ES-I3 (cell line): ENCODE data around the gene PLXNA4.

Experiments
- H3K36me3 ChIP-seq: 2 replicates; pipeline ENCODE4 v1.6.1; 2013; ENCODE audit warnings: mild to moderate bottlenecking, low read length, control low read depth, moderate library complexity; ENCODE audit not compliant: insufficient read depth
- H3K4me1 ChIP-seq: 2 replicates; pipeline ENCODE4 v1.6.1; 2013; ENCODE audit warnings: mild to moderate bottlenecking, control low read depth, low read length; ENCODE audit not compliant: insufficient read depth
- H3K9ac ChIP-seq: 2 replicates; pipeline ENCODE4 v1.6.1; 2013; ENCODE audit warnings: low read depth, mild to moderate bottlenecking, low read length, moderate library complexity
- H3K9me3 ChIP-seq: 2 replicates; pipeline ENCODE4 v1.6.1; 2013; ENCODE audit warnings: mild to moderate bottlenecking, low read length, moderate library complexity; ENCODE audit not compliant: control insufficient read depth, insufficient read depth

Gene PLXNA4

DNA sequence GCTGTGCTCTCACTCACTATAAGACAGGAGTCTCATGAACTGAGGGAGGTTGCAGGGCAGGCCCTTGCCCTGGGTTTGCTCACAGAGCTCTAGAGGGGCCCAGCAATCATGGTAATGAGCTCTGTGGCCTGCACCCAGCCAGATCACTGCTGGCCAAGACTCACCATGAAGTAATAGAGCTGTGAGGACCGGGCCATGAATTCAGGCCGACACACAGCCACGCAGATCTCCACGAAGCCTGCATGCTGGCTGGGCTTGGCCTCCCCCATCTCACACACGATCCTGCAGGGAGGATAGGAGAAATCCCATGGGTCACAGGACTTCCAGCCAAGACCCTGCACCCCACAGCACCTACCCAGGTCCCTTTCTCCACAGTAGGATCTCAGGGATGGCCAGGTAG lies 382.4 kb downstream of the PLXNA4 start:
- Histone ChIP-seq H3K36me3 (no peaks in the 10 kb centered on the region), H3K9ac (no peak overlapping the region), H3K9me3 (no peaks in the 10 kb centered on the region), H3K4me1 (peaks cover 7% of the 10 kb centered on the region)

DNA sequence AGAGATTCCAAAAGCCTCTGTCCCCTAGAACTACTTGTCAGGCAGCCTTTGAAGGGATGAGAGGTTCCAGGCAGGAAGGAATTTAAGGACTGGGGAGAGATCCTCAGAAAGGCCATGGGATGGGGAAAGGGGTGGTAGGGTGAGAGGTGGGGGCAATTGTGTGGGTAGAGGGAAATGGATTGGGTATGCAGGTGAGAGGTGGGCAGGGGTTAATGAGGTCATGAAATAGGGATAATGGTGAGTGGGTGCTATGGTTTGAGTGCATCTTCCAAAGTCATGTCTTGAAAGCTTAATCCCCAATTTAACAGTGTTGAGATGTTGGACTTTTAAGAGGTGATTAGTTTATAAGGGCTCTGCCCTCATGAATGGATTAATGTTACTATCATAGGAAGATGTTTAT lies 383.5 kb downstream of the PLXNA4 start:
- H3K4me1 ChIP-seq = peaks cover 15% of the 10 kb centered on the region
- no peaks in the 10 kb centered on the region for H3K36me3 ChIP-seq
- H3K9ac ChIP-seq = no peak overlapping the region
- no peaks in the 10 kb centered on the region for H3K9me3 ChIP-seq

DNA sequence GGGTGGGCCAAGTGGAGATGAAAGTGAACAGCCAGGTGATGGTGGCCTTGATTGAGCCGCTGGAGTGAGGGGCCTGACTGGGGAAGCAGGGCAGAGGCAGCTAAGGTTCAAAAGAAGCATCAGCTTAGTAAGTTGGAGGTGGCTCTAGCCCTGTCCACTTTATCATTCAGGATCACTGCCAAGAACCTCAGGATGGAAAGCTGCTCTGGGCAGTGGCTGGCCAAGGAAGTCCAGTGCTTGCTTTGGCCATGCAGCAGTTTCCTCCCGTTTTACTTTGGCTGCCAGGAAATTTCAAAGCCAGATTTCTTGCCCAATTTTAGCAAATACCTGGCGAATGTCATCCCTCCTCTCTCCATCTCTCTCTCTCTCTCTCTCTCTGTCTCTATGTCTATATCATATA lies 384.9 kb downstream of the PLXNA4 start:
- H3K9ac ChIP-seq = no peak overlapping the region
- no peaks in the 10 kb centered on the region for H3K36me3 ChIP-seq
- H3K4me1 ChIP-seq = peaks cover 19% of the 10 kb centered on the region
- H3K9me3 ChIP-seq = peaks cover 6% of the 10 kb centered on the region; the same call in 1 of the 2 replicates

DNA sequence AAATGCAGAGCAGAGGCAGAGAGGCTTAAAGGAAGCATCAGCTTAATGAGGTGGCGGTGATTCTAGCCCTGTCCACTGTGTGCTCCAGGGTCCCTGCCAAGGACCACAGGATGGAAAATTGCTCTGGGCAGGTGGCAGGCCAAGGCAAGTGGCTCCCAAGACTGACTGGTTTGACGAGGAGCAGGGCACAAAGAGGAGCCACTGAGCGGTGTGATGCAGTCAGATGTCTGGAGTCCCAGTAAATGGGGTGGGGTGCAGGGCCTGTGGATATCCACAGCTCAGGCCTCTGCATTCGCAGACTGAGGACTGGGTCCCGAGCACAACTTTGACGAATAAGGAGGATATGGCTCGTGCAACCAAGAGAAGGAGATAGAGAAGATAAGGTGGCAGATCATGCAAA lies 385.6 kb downstream of the PLXNA4 start:
- Histone ChIP-seq H3K9ac (no peak overlapping the region), H3K4me1 (peaks cover 19% of the 10 kb centered on the region), H3K9me3 (peaks cover 6% of the 10 kb centered on the region; the same call in 1 of the 2 replicates), H3K36me3 (no peaks in the 10 kb centered on the region)

DNA sequence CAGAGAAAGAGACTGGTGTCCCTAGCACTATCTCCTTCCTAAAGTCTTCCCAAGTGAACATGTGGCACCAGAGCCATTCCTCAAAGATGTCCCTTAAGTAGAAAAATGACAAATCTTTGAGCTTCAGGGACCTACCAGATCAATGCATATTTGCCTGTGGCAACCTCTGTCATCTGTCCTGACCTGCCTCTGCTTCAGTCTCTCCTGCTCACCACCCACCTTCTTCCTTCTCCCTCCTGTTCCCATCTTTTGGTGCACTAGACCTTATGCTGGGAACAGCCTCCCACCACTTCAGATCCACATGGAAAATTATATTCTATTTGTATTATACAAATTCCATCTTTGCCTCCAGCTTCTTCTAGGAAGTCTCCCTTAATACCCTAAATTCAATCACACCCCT lies 386.4 kb downstream of the PLXNA4 start:
- H3K4me1 ChIP-seq = peaks cover 19% of the 10 kb centered on the region
- no peak overlapping the region for H3K9ac ChIP-seq
- H3K9me3 ChIP-seq = peaks cover 6% of the 10 kb centered on the region; the same call in 1 of the 2 replicates
- no peaks in the 10 kb centered on the region for H3K36me3 ChIP-seq

DNA sequence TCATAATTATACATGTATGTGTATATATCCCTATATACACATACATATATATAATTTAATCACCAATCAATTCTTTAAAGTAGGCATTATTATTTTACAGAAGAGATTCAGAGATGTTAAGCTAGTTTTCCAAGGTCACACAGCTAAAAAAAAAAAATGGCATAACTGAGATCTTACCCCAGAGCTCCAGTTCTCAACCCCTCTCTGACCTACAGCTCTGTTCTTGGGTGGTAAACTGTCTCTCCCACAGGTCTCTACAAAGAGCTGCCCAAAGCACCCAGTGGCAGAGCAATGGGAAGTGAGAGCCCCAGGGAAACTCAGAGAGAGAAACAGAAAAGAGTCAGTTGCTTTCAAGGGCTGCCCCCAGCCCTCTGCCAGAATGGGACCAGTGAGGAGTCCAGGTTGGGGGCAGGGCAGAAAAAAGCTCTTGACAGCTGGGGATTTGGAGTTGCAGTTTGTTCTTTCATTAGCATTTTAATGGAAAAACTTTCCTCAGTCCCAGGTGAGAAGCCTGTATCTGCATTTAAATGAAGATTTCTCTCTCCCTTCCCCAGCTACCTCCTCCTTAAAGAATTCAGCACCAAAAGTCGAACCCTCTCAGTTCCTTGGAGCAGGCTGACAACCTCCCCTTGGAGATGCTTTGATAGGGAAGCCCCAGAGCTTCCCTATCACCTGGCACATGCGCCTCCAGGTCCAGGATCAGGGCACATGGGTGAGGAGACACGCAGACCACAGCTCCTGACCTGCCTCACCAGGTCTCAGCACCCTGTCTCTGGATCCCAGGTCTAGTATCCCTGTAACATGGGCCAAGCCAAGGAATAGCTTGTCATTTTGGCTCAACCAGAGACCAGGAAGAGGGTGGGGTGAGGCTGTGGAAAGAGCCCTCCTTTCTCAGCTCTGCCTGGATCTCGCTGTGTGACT lies 388.1 kb downstream of the PLXNA4 start:
- Histone ChIP-seq H3K9me3 (peaks cover 6% of the 10 kb centered on the region; the same call in 1 of the 2 replicates), H3K4me1 (peaks cover 31% of the 10 kb centered on the region), H3K36me3 (no peaks in the 10 kb centered on the region), H3K9ac (no peak overlapping the region; the same call in 1 of the 2 replicates)

DNA sequence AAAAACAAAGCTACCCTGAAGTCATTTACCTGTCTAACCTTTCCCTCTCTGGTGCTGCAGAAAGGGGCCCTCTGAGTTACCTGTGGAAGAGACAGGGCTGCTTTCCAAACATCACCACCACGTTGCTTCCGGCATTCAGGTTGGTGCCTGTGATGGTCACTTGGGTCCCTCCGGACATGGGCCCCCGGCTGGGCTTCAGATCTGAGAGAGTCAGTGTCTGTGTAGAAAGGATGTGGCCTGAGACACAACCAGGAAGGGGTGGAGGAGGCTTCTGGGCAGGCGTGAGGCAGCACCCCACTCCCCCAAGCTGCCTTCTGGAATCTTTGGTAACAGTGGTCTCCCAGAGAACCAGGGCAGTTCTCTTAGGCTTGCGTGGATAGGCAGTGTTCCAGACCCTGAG lies 388.9 kb downstream of the PLXNA4 start:
- Histone ChIP-seq H3K4me1 (peaks cover 31% of the 10 kb centered on the region), H3K9me3 (peaks cover 6% of the 10 kb centered on the region; the same call in 1 of the 2 replicates), H3K36me3 (no peaks in the 10 kb centered on the region), H3K9ac (no peak overlapping the region)

DNA sequence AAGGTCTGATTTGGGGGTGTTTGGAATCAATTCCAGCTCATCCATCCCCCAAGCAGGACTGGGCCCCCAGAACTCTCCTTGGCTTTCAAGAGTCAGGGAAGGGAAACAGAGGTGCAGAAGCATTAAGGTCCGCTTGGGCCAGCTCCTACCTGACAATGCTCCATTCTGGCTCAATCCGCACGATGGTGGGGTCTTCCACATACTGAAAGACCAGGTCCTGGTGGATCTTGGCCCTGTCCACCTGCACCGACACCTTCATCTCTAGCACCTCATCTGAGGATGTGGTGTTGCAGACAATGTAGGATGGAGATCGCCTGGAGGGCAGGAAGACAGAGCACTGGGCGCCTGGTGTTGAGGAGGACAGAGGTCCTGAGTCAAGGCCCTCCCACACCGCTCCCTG lies 391.1 kb downstream of the PLXNA4 start:
- H3K9ac ChIP-seq = no peak overlapping the region
- peaks cover 6% of the 10 kb centered on the region; the same call in 1 of the 2 replicates for H3K9me3 ChIP-seq
- peaks cover 31% of the 10 kb centered on the region for H3K4me1 ChIP-seq
- no peaks in the 10 kb centered on the region for H3K36me3 ChIP-seq

DNA sequence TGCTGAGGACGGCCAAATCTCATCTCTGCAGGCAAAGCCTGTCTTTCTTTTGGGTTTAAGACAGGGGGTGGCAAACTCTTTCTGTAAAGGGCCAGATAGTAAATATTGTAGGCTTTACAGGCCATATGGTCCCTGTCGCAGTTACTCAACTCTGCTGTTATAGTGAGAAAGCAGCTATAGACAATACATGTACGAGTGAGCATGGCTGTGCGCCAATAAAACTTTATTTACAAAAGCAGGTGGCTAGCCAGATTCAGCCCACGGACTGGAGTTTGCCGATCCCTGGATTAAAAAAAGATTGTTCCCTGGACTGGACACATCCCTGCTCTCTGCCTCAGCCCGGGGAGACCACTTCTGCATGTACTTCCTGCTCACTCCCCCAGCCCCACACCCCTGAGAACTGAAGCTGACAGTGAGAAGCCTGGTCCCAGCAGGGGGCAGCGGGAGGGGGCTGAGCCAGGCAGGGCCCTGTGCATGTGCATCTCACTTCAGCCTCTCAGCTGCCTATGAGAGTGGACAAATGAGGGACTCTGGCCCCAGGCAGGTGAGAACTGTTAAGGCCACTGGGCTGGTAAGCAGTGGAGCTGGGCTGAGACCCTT lies 392.4 kb downstream of the PLXNA4 start:
- peaks cover 6% of the 10 kb centered on the region; the same call in 1 of the 2 replicates for H3K9me3 ChIP-seq
- H3K9ac ChIP-seq = no peak overlapping the region
- no peaks in the 10 kb centered on the region for H3K36me3 ChIP-seq
- peaks cover 23% of the 10 kb centered on the region for H3K4me1 ChIP-seq

DNA sequence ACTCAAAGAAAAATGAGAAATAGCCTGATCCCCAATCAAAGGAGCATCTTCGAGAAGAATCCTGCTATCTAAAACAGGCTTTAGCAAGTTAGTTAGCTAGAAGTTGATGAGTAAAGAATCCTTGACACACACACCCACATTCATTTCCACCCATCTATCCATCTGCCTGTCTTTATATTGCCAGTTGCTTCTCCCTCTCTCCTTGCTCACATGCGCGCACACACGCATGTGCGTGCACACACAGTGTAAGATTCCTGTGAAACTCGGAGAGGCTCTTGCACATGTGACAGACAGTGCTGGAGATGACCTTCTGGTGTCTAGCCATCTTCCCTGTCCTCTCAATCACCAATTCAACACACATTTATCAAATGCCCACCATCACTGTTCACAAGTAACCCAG lies 393.3 kb downstream of the PLXNA4 start:
- Histone ChIP-seq H3K36me3 (no peaks in the 10 kb centered on the region), H3K9ac (no peak overlapping the region), H3K9me3 (peaks cover 6% of the 10 kb centered on the region; the same call in 1 of the 2 replicates), H3K4me1 (peaks cover 17% of the 10 kb centered on the region)

DNA sequence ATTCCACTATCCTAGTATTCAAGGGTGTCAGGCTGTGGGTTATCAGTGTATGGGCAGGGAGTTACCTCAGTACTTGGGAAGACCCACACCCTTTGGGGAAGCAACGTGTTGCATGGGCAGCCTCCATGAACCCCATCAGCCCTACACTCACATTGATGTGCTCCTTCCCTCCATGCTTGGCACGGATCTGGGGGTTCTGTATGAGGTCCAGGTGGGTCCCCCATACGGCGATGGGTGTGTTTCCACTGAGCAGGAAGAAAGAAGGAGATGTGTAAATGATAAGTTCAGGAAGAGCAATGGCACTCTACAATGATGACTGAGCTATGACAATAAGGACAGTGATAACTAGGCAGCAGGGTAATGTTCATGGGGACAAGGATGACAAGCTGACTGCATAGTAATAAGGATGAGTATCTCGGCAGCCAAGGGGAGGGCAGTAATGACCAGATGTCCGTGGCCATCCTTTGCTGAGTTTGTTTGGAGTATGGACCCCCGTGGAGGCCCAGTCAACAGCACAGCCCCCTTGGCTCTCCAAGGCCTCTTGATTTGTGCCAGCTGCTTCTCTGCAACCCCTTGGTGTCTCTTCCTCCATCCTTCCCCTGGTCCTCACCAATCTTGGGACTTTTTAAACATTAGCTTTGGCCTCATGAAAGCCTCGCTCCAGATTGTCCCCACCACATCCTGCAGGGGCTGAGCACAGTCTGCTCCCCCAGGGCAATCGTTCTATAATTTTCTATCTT lies 394.2 kb downstream of the PLXNA4 start:
- Histone ChIP-seq H3K36me3 (no peaks in the 10 kb centered on the region), H3K4me1 (peaks cover 12% of the 10 kb centered on the region), H3K9me3 (0 out of 2 replicates have a peak, but pooled peaks cover under 1% of the 10 kb centered on the region), H3K9ac (no peak overlapping the region)

DNA sequence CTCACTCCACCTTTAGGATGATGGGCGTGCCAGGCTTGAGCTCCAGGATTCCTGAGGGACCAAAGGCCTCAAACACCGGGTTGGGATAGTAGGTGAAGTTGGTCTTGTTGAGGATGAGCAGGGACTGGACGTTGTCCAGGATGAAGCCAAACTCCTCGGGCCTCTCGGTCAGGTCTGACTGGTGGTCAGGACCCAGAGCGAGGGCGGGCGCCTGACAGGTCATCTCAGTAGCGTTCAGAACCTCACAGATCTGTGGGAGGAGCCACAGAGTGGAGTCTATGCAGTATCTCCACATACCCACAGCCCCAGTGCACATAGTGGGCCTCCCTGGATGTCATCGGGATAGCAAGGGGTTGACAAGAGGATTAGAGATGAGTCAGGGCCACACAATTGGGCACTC lies 394.9 kb downstream of the PLXNA4 start:
- H3K9me3 ChIP-seq = no peaks in the 10 kb centered on the region
- H3K4me1 ChIP-seq = peaks cover 12% of the 10 kb centered on the region
- H3K9ac ChIP-seq = no peak overlapping the region
- H3K36me3 ChIP-seq = no peaks in the 10 kb centered on the region

DNA sequence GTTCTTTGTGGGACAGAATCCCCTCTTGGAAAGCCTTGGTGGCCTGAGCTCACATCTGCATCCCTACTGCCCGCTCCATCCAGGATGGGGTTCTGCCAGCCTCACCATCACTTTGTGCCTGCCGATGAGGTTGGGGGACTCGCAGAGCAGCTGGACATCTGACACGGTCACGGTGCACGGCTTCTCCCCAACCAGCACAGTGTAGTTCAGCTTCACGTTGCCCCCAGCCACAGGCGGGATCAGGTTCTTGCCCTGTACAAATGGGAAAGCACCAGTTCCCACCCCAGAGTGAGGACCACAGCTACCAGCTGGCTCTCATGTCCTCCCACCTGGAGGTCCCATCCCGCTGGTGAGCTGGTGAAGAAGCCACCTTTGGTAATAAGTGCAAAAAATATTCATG lies 395.8 kb downstream of the PLXNA4 start:
- H3K9ac ChIP-seq = no peak overlapping the region
- no peaks in the 10 kb centered on the region for H3K9me3 ChIP-seq
- no peaks in the 10 kb centered on the region for H3K36me3 ChIP-seq
- H3K4me1 ChIP-seq = peaks cover 12% of the 10 kb centered on the region

DNA sequence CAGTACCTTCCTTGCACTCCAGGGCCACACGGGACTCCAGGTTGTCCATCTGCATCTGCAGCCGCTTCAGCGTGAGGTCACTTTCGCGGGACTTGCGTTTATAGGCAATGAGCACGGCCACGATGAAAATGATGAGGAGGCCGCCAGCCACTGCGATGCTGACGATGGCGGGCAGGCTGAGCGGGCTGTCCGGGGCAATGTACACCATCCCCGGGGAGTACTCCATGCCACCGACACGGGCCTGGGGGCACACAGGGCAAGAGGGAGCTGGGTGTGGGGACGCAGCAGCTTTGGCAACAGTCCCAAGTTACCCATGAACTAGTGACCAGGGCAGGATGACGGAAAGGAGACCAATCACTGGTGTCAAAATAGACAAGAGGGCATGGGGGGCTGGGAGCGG lies 396.6 kb downstream of the PLXNA4 start:
- Histone ChIP-seq H3K4me1 (peaks cover 12% of the 10 kb centered on the region), H3K9me3 (no peaks in the 10 kb centered on the region), H3K9ac (no peak overlapping the region), H3K36me3 (no peaks in the 10 kb centered on the region)
